ENCODE results near the gene IL36B.

IL36B gene

GRCh38 chr2:113036763-113037162 is 15.9 kb downstream of the IL36B start:
- no peak overlapping the region for H3K4me3 ChIP-seq (ENCODE audit: low read length)
- H3K9me2 ChIP-seq (replicated peaks; ENCODE audit: control insufficient read depth, low read length) = no peaks in the 10 kb centered on the region
- H3F3A ChIP-seq (ENCODE audit: control insufficient read depth, insufficient read depth) = no peaks in the 10 kb centered on the region
- no peaks in the 10 kb centered on the region for H3K9me3 ChIP-seq (ENCODE audit: control insufficient read depth, insufficient read depth, low read length)
- H3K4me1 ChIP-seq (ENCODE audit: control insufficient read depth, low read length) = no peaks in the 10 kb centered on the region
- H4K20me1 ChIP-seq (ENCODE audit: control insufficient read depth, insufficient read depth, low read depth, low read length) = no peaks in the 10 kb centered on the region
- H3K27ac ChIP-seq (ENCODE audit: low read depth, low read length) = no peak overlapping the region
- no peaks in the 10 kb centered on the region for H3K36me3 ChIP-seq (ENCODE audit: control insufficient read depth, low read length)
- H3K79me2 ChIP-seq (ENCODE audit: control insufficient read depth, low read length) = no peaks in the 10 kb centered on the region
- TF ChIP-seq, protein P1, sequence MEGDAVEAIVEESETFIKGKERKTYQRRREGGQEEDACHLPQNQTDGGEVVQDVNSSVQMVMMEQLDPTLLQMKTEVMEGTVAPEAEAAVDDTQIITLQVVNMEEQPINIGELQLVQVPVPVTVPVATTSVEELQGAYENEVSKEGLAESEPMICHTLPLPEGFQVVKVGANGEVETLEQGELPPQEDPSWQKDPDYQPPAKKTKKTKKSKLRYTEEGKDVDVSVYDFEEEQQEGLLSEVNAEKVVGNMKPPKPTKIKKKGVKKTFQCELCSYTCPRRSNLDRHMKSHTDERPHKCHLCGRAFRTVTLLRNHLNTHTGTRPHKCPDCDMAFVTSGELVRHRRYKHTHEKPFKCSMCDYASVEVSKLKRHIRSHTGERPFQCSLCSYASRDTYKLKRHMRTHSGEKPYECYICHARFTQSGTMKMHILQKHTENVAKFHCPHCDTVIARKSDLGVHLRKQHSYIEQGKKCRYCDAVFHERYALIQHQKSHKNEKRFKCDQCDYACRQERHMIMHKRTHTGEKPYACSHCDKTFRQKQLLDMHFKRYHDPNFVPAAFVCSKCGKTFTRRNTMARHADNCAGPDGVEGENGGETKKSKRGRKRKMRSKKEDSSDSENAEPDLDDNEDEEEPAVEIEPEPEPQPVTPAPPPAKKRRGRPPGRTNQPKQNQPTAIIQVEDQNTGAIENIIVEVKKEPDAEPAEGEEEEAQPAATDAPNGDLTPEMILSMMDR (IDR thresholded peaks at IDR 0.05; ENCODE audit: low read depth, low read length, poor library complexity, severe bottlenecking) = no peak
- no peak for TF ChIP-seq EZH2phosphoT487 (IDR thresholded peaks at IDR 0.05; ENCODE audit: borderline replicate concordance, low read length)
- H3K27me3 ChIP-seq (ENCODE audit: control insufficient read depth, low read length) = peaks cover 6% of the 10 kb centered on the region; the same call in 1 of the 2 replicates
- H3K4me2 ChIP-seq (ENCODE audit: low read length) = no peak overlapping the region

GRCh38 chr2:113034016-113034415 is 18.7 kb downstream of the IL36B start:
- Histone ChIP-seq H3K9me3 (ENCODE audit: control insufficient read depth, insufficient read depth, low read length) (no peaks in the 10 kb centered on the region), H3K9me2 (replicated peaks; ENCODE audit: control insufficient read depth, low read length) (no peaks in the 10 kb centered on the region), H3K4me3 (ENCODE audit: low read length) (no peak overlapping the region), H3K36me3 (ENCODE audit: control insufficient read depth, low read length) (no peaks in the 10 kb centered on the region), H3K27me3 (ENCODE audit: control insufficient read depth, low read length) (peaks cover 16% of the 10 kb centered on the region; the same call in 1 of the 2 replicates), H3F3A (ENCODE audit: control insufficient read depth, insufficient read depth) (no peaks in the 10 kb centered on the region), H4K20me1 (ENCODE audit: control insufficient read depth, insufficient read depth, low read depth, low read length) (no peaks in the 10 kb centered on the region), H3K4me1 (ENCODE audit: control insufficient read depth, low read length) (no peaks in the 10 kb centered on the region), H3K4me2 (ENCODE audit: low read length) (no peak overlapping the region), H3K27ac (ENCODE audit: low read depth, low read length) (no peak overlapping the region), H3K79me2 (ENCODE audit: control insufficient read depth, low read length) (no peaks in the 10 kb centered on the region)
- TF ChIP-seq, protein P1 (IDR thresholded peaks at IDR 0.05; ENCODE audit: low read depth, low read length, poor library complexity, severe bottlenecking) = no peak
- TF ChIP-seq EZH2phosphoT487 (IDR thresholded peaks at IDR 0.05; ENCODE audit: borderline replicate concordance, low read length) = no peak

- peaks cover 26% of the 10 kb centered on the region for H3K27me3 ChIP-seq (ENCODE audit: control insufficient read depth, low read length)
- TF ChIP-seq EZH2phosphoT487 (IDR thresholded peaks at IDR 0.05; ENCODE audit: borderline replicate concordance, low read length) = no peak
- TF ChIP-seq, protein P1 (IDR thresholded peaks at IDR 0.05; ENCODE audit: low read depth, low read length, poor library complexity, severe bottlenecking) = no peak
- no peak overlapping the region for H3K4me3 ChIP-seq (ENCODE audit: low read length)
- no peaks in the 10 kb centered on the region for H3K79me2 ChIP-seq (ENCODE audit: control insufficient read depth, low read length)
- no peaks in the 10 kb centered on the region for H3K36me3 ChIP-seq (ENCODE audit: control insufficient read depth, low read length)
- no peaks in the 10 kb centered on the region for H3K9me3 ChIP-seq (ENCODE audit: control insufficient read depth, insufficient read depth, low read length)
- H3K4me1 ChIP-seq (ENCODE audit: control insufficient read depth, low read length) = no peaks in the 10 kb centered on the region
- H3K4me2 ChIP-seq (ENCODE audit: low read length) = no peak overlapping the region
- no peaks in the 10 kb centered on the region for H3K9me2 ChIP-seq (replicated peaks; ENCODE audit: control insufficient read depth, low read length)
- H3K27ac ChIP-seq (ENCODE audit: low read depth, low read length) = no peak overlapping the region
- H3F3A ChIP-seq (ENCODE audit: control insufficient read depth, insufficient read depth) = no peaks in the 10 kb centered on the region
- no peaks in the 10 kb centered on the region for H4K20me1 ChIP-seq (ENCODE audit: control insufficient read depth, insufficient read depth, low read depth, low read length)
Measured at GRCh38 chr2:113032737-113033136, 19.9 kb downstream of the IL36B start.

Data from DOHH2 (cell line).